CD4-positive, alpha-beta T cell treated with Interleukin-4 for 1 hour (primary cell): ENCODE results near the gene NPHP1.
"Not testable (repeated sequence)": the region's sequence is repeated elsewhere in the genome, so short reads cannot be mapped to it uniquely, and the experiment has no call there.

Experiments
- DNase-seq, 2 donors: peaks; one replicate each; pipeline ENCODE4 v3.0.0-alpha.2; 2020 to 2022

The NPHP1 gene

DNA sequence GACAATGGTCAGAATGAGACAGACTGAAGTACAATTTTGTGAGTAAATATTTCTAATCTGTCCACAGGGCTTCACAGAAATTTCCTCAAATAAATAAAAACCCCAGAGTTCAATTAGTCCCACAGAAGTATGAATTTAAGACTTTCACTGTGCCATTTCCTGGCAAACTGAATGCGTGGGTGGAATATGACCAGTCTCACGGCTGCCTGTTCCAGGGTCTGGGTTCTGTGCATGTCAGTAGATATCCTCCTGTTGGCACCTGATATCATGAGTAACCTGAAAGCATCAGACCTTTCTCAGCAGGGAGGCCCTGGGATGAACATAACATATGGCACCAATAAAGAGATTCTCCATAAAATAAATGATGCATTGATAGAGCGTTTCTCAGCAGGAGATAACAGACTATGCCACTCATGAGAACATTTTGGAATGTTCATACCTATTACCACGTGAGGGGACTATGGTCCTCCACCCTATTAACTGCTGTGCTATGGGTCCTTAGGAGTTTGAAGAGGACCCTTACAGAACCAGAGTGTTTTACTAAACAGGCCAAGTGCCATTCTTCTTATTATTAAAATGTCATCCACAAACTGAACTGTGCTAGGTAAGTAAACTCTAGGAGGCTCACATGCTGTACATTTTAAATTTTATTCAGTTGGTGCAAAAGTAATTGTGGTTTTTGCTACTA is 78.6 kb downstream of the NPHP1 start:
- no peak for DNase-seq

DNA sequence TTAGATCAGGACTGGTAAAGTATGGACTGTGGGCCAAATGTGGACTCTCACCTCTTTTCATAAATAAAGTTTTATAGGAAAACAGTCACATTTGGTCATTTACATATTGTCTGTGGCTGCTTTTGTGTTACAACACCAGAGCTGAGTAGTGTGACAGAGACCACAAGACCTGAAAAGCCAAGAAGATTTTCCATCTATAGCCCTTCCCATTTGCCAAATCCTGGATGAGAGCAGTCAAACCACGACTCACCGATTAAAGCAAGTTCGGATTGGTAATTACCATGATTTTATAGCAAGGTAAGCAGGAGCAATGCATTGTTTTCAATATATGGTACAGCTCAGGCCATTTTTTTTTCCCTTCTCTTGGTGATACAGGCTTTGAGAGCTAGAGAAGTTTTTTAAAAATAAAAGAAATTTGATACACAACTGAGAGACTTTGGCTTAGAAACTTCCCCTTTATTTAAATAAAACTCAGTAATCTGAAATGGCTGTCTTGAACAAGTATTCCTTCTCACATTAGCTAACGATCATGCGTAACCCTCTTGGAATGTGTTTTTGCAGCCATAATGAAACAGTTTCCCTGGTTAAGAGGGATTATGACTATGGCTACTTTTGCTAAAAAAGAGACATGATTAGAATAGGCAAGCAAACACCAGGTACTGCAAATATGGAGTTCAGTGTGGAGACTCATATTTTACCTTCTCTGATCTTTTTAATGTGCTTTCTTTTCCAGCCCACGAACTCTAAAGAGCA is 79.7 kb downstream of the NPHP1 start:
- DNase-seq, result no peak

DNA sequence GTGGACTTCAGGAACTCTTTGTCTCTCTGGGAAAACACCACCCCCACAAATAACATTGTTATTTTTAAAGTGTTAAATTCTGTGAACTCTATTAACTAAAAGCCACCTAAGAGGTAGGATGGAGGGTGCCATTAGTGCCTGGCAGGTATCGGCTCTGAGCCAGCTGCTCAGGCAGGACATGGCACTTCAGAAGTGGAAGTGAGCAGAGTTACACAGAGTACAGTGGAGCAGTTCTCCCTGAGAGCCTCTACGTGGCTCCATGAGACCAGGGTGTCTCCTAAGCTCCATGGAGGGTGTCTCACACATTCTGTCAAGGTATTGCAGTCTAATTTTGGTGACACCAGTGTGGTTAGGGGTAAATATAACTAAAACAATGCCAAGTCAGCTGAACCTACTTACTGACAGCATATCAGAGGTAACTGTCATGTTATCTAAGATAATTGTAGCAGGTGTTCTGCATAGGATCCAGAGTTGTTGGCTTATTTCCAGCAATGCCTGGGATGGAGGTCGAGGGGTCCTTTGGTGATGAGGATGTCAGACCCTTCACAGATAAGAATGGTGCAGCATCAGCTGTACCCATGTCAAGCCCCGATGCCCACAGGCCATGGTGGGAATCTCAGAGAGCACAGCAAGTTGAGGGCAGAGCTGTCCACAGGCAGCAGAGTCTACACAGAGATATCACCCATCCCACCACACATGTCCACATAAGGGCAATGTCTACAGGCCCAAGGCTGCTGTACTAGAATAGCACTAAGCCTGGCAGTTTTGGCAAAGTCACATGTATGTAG is 80.6 kb downstream of the NPHP1 start:
- DNase-seq, result no peak

DNA sequence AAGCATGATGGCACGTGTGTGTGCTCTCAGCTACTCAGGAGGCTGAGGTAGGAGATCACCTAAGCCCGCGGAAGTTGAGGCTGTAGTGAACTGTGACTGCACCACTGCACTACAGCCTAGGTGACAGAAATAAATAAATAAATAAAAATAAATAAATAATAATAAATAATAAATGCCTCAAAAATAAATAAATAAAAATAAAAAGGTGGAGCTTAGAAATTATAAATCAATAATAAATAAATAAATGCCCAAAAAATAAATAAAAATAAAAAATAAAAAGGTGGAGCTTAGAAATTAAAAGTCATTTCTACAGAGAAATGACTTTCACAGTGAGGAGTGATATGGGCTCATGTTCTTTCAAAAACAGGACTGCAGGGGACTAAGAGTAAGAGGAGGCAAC is 83.2 kb downstream of the NPHP1 start:
- no peak for DNase-seq

DNA sequence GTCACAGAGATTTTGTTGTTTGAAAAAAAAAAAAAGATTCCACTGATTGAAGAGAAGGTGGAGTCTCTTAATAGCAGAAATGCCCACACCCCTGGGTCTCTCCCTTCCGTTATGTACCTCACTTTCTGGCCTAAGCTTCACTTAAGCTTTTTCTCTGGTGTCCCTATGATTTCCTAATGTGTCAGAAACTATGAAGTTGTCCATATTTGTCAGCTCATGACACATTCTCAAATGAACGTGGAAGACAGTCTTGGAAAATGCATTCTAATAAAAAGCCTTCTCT is 83.8 kb downstream of the NPHP1 start:
- no peak for DNase-seq

DNA sequence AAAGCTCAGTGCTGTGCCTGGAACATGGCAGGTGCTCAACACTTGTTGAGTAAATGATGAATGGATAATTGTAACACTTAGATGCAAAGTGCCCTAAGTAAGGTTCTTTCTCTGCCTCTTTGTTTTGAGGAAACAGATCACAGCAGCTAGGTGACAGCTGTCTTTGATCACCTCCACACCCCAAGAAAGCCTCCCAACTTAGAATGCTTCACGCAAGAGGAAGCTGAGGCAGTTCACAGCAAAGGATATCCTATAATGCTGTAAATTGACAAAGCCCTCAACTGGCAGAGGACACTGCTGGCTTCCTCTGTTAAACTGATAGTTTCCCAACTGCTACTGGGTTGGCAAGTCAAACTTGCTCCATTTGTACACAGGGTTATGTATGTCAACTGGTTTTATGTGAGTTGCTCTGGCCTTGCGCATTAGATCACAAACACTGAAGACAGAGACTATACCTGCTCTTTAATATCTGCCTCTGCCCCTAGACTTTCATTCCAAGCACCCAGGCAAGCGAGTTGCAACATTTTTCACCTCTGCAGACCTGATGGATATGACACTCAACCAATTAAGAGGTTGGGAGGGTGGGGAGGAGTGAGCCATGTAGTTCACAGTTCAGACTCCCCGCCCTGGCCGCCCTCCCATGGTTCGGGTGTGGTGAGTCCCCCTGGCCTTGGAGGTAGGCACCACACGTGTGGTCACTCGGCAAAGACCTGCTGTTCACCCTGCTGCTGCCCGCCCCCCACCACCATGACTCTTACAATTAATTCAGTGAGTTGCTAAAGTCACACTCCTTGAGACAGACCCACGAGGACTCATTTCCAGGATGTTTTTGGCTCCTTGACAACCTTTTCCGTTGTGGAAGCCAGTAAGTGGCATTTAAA is 84.4 kb downstream of the NPHP1 start:
- DNase-seq, result no peak

DNA sequence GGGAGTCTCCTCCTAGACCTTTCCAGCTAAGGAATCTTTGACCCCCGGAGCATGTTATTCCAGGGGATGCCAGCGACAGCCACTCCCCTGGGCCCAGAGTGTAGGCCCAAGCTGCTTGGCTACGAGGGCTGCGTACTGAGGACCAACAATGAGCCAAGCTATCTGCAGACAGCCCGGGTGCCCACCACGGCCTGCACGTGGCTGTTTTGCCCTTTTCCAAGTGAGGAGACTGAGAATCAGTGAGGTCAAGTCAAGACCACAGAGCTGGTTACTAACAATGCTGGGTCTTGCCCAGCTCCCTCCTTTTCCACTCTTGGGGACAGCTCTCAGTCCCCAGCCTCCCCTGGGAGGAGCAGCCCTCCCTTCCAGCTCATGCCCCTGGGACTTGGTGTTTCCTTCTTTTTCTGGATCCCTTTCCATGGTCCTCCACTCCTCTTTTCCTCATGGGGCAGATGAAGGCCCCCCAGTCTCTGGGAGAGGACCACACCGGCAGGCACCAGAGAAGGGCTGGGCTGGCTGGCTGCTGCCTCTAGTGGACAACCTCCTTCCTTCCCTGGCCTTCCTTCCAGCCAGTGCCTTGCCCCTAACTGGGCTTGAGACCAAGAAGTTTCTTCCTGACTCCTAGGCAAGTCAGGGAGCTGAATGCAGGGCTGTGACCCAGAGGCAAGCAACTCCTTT is 88.6 kb downstream of the NPHP1 start:
- DNase-seq, result no peak

DNA sequence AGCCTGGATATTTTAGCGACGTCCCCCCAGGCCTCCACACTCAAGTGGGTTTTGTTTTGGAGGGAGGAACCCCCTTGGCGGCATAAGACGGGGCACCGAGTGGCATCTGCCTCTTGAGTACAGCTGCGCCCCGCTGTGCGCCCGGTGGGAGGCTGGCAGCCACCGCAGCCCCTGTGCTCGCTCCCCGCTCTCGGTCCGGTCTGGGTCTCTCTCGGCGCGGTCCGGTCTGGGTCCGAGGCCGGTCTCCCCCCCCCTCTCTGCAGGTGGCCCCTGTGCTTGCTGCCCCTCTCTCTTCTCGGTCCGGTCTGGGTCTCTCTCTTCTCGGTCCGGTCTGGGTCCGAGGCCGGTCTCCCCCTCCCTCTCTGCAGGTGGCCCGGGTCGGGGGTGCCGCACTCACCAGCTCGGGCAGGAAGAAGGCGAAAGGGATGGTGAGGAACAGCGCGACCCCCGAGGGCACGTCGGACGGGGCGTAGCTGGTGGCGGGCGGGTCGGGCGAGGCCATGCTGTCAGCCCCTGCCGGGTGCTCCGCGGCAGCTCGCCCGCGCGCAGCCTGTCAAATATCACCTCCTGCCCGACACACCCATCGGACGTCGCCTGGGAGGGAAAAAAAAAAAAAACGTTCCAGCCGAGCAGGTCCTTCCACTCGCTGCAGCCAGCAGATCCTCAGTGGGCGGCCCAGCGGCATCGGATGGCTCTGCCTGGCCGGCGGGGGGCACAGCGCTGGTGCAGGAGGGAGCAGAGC is 89.4 kb downstream of the NPHP1 start, which contains the start of gene MALL:
TSS of gene MALL (minus strand) at position 532 of the 742 bp plus-strand sequence. CDS start at position 502, 30 bp downstream.
- DNase-seq, result no peak

DNA sequence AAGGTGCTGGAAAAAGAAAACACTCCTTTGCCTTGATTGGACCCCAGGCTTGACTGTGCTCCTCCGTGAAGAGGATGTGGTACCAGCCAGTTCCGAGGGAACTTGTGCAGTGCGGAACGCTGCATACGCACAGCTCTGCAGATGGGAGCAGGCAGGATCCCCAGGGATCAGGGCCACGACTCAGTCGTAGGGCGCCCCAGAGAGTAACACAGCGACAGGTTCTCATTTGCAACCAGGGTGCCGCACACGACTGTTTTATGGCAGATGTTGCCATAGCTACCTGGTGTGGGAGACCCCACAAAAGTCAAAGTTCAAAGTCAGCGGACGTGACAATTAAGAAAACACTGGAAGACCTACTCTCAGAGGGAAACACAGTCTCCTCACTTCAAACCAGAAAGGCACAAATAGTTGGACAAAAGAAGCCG is 90.0 kb downstream of the NPHP1 start:
- no peak for DNase-seq

DNA sequence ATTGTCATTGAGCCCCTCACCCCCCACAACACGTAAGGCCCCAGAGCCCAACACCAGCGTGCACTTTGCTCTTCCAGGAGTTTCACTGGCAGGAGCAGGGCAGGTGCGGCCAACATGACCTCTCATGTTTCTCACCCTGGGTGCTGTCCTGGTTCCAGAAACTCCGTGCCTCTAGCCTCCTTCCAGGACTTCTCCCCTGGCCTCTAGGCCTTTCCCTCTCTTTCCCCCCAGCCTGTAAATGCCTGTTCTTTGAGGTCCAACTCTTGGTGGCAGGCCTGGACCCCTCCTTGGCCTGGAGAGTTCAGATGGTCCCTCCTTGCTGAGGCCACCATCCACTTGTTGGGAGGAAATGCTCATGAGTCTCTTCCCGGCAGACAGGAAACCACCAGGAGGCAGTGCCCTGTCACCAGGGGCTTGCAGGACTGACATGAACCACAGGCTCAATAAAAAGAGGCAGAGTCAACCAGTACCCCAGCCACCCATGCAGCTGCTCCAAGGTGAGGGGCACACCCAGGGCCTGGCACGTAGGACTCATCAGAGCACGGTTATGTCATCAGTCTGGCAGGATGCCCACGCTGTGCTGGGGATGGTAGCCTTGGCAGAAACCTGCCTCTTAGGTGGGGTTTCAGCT is 90.7 kb downstream of the NPHP1 start:
- no peak for DNase-seq

DNA sequence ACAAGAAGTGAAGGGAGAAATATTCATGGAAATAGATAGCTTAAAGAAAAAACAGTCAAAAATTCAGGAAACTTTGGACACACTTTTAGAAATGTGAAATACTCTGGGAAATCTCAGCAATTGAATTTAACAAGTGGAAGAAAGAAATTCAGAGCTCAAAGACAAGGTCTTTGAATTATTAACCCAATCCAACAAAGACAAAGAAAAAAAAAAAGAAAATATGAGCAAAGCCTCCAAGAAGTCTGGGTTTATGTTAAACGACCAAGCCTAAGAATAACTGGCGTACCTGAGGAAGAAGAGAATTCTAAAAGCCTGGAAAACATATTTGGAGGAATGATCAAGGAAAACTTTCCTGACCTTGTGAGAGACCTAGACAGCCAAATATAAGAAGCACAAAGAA is 96.5 kb downstream of the NPHP1 start:
- DNase-seq, result not testable (repeated sequence)

DNA sequence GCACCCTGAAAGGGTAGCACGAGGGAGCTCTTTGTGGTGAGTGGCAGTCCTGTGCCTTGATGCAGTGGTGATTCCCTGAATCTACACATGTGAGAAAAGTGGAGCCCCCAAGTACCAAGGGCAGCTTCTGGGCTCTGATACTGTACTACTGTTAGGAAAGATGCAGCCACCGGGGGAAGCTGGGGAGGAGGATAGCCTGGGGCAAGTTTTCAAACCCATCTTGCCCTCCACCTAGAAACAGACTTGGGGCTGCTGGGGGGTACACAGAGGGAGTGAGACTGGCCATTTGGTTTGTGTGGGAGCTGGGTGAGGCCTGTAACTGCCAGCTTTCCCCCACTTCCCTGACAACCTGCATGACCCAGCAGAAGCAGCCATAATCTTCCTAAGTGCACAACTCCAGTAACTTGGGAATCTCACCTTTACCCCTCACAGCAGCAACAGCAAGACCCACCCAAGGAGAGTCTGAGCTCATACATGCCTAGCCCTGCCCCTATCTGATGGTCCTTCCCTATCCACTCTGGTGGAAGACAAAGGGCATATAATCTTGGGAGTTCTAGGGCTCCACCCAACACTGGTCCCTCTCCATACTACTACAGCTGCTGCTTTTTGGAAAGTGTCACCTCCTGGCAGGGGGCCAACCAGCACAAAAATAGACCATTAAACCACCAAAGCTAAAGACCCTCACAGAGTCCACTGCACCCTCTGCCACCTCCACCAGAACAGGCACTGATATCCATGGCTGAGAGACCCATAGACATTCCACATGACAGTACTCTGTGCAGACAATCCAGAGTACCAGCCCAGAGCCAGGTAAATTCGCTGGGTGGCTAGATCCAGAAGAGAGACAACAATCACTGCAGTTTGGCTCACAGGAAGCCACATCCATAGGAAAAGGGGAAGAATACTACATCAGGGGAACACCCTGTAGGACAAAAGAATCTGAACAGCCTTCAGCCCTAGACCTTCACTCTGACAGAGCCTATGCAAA is 97.4 kb downstream of the NPHP1 start:
- no peak for DNase-seq

DNA sequence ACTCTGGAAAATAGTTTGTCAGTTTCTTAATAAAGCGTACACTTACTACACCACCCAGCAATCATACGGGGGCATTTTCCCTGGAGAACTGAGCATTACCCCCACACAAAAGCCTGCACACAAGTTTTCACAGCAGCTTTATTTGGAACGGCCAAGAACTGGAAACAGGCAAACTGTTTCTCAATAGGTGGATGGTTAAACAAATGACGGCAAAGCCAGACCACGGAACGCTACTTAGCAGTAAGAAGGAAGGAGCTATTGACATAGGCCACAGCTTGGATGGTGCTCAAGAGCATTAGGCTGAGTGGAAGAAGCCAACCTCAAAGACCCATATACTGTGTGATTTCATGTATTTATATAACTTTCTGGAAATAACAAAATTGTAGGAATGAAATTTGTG is 98.2 kb downstream of the NPHP1 start:
- DNase-seq, result no peak

DNA sequence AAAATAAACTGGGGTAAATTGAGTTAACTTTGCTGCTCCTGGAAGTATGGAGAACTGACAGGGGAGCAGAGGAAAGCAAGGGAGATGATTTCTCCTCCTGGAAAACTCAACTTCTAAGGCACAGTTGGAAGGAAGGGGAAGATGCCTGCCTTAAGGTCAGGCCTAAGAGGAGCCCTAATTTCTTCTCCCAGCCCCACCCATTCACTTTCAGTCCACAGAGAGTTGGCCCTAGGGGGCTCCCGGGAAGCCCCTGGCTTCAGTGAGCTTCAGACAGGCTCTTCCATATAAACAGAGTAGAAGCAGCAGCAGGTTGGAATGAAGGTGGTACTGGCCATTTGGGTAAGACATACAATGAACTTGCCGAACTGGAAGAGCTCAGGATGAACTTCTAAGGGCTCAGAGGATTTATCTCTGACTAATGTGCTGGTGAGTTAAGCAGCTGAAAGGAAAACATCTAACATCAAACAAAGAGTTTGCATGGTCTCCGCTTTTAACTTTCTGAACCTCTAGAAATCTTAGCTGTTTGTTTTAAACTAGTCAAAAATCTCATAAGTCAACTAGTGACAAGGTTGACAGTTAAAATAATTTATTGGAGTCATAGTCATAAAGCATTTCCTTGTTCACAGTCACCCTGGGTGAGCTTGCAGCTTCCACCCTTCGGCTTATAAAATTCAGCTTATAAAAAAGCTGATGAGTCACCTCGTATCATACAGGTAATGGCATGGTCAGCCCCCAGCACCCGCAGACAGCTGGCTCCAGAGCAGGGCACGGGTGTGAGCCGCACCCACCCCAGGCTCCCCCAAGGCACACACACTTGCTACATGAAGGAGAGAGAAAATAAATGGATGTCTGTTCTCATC is 99.0 kb downstream of the NPHP1 start:
- DNase-seq, result no peak

DNA sequence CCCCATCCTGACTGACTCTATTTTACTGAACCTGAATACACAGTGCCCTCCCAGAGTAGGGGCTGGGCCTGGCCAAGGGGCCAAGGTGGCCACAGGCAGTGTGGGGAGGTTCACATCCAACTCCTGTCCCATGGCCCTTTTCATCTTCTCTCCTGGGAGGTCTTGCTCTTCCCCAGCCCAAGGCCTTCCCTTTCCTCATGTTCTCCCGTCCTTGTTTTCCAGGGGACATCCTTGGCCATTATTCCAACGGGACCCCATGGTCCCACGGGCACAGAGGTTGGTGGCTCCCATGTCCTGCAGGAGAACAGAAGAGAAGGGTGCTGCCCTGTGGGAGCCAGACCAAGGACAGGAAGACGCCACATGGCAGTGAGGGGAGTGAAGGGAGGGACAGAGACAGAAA is 99.6 kb downstream of the NPHP1 start:
- no peak for DNase-seq

DNA sequence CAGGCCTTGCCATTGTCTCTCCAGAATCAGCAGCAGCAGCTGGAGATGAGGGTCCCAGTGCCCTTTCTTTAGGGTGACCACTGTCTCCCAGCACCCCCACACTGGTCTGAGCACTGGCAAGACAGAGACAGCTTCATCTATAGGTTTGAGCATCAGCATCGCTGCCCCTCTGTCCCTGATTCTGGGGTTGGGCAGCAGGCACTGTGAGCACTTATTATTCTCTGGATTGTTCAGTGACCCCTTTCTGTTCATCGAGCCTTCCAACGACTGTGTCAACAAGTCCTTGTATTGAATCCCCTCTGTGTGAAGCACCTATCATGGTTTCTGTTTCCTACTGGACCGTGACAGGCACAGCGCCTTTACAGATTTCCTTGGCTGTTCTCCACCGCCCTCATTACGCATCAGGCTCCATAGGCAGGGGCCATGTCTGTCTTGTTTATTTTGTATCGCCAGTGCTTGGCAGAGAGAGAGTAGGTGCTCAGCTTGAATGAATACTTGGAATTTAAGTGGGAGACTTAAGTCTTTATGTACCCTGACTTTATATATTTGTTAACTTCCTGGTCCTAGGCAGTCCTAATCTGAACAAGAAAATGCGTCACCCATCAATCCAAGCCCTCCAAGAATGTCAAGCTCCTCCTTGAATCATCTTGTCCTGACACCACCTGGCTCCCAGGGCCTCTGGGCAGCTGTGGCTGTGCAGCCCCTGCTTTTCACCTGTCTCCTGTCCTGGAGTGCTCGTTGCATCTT is 100.6 kb downstream of the NPHP1 start:
- DNase-seq, result no peak

DNA sequence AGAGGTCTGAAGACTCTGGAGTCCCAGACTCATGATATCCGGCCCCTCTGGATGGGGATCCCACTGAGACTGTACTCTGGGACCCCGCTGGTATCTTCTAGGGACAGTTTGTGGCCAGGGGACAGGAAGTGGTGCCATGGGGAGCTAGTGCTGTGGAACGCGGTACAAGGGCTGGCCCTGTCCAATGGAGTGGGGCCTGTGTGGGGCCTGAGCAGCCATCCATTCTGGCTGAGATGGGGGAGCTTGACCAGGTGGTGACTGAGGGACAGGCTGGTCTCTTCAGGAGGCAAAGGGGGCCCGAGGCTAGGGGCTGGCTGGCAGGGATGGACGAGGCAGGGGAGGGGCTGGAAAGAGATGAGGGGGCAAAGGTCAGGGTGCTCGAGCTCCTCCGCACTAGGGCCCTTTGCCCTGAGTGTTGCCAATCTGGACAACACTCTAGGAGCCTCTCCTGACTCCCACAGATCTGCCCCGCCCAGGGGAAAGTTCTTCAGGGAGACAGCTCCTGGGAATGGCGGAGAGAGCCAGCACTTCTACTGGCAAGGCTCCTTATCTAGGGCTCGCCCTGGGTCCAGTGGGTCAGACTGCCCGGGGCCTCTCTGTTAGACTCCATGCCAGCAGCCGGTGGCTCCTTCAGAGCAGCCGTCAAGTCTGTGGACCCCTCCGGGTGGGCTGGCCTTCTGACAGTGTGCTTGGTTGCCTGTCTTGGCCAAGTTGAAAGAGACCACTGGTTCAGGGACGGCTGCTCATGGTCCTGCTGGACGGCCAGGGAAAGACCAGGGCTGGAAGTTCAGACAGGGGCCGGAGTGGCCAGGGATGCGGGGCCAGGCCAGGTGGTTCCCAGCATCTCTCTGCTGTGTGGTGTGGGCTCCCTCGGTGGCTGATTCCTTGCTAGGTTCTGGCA is 101.5 kb downstream of the NPHP1 start:
- DNase-seq, result no peak
